ENCODE results near the gene PRKCE.
A peak's percentile ranks its signal among the peaks of the same experiment; 100 is the strongest.

The PRKCE gene

DNA sequence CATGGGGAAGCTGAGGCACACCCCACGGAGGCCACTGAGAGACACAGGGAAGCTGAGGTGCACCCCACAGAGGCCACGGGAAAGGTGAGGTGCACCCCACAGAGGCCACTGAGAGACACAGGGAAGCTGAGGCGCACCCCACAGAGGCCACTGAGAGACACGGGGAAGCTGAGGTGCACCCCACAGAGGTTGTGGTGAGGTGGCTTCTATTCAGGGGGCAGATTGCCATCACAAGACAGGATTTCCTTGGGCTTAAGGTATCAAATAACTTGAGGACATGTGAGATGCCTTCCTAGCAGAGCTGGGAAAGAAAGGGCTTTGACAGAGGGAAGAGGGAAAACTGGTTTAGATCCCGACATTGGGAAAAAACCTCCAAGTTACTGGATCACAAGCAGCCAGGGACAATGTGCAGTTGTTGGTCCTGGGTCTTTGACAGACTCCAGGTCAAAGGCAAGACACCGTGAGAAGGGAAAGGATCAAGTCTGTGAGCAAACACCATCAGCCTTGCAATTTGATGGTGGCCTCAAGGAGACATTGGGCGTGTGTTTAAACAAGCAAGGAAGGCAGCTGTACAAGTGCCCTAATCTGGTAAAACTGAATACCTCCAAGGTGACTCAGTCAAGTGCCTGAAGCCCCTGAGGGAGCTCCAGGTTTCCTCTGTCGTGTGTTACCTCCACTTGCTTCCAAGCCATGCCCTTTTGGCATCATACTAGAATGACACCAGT, 512.5 kb downstream of the PRKCE start:
- DNase-seq, result peak; percentile 24

DNA sequence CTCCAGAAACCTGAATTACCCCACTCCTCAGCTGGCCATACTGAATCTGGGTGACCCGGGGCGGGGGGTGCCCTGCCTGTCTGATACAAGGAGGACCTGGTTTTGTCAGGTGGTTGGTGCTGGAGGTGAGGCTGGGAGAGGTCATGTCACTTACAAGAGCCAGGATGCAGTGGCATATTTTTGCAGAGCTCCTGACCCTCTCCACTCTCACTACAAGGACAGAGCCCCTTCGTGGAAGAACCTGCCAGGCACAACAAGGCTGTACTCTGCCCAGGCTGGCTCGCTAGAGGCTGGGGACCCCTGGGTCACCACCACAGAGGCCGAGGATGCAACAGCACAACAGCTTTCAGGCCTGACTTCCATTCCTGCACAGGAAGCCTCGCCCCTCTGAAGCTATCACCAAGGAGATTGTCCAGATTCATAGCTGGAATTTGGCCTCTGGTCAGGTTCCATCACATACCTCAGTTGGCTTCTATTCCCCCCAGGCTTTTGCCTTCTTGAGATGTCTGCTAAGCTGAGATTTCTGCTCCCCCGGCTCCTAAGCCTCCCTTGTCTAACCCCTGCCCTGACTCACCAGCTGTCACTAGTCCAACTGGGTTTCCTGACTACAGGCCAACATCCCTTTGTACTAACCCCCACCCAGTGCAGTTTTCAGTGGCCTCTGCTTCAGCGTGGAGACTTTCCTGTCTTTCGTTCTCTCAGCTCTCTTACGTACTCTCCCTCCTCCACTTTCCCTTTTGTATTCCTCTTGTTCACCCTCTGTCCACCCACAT, 513.2 kb downstream of the PRKCE start:
- DNase-seq, result peak; percentile 44

DNA sequence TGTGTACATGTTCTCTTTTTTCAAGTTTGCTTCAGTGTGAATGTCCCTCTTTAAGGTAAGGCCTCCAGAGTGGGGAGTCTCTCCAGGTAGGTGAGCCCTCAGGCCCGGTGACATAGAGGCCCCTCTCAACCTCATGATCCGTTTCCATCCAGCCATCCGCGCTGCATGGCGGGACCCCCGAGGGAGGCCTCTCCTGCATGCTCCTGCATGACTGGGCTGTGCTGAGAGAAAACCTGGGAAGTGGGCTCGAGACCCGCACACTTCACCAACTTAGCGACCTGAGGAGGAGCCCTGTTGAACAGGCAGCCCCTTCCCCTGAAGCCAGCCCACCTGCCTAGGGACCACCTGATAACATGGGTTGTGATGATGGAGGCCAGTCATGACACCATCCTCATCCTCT, 514.4 kb downstream of the PRKCE start:
- no peak for DNase-seq

DNA sequence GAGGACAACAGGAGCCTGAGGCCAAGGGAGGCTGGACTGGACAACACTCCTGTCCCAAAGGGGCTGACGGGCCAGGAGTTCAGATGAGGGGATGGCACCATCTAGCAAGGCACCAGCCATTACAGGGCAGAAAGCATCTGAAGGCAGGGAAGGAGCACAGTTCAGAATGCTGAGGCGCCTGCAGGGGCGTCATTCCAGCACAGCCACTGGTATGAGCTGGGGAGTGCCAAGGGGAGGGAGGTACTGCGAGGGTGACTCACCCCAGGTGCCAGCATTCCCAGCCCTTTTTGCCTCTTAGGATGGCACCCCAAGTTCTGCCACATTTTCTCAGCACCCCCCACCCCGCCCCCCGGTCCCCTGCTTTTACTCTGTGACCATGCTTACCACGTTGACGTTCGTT, 515.9 kb downstream of the PRKCE start:
- DNase-seq, result no peak

DNA sequence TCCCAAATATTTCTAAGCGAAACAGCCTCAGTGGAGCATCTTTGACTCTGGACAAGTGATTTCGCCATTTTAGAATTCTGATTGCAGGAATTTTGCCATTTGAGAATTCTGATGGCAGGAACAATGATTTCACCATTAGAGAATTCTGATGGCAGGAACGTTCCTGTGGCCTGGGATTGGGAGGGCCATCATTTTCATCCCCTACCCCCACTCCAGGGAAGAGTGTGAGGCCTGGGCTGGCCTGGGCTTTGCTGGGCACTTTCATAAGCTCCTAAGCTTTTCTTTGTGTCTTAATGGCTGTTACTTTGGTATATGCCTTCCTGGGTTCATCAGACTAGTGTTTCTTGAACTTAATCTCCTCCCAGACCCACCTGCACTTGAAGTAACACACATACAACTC, 516.4 kb downstream of the PRKCE start:
- no peak for DNase-seq

DNA sequence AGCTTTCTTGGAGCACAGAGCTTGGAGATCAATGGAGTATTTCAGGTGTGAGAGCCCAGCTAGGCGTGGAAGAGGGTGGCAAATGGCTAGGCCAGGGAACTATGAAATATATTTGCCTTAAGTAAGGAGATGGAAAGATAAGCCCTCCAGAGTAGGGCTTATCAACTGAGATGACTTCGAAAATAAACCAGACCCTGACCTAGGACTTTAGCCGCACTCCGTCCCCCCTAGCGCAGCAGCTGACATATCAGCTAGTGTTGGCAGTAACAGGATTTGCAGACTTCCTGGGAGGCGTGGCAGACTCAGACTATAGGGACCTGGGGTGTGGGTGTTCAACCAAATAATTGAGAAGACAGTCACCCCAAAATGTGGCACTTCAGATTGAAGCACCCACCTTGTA, 518.0 kb downstream of the PRKCE start:
- DNase-seq, result no peak

DNA sequence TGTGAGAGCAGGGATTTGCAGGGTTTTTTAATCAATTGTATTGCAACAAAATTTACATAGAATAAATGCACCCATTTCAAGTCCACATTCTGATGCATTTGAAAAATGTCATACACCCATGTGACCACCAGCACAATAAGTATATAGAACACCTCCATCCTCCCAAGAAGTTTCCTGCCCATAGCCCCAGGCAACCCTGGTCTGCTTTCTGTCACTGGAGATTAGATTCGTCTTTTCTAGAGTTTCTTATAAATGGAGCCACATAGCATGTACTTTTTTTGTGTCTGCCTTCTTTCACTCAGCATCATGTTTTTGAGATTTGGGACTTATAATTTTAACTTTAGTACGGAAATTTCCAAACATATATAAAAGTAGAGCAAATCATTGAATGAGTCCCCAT, 518.6 kb downstream of the PRKCE start:
- no peak for DNase-seq

DNA sequence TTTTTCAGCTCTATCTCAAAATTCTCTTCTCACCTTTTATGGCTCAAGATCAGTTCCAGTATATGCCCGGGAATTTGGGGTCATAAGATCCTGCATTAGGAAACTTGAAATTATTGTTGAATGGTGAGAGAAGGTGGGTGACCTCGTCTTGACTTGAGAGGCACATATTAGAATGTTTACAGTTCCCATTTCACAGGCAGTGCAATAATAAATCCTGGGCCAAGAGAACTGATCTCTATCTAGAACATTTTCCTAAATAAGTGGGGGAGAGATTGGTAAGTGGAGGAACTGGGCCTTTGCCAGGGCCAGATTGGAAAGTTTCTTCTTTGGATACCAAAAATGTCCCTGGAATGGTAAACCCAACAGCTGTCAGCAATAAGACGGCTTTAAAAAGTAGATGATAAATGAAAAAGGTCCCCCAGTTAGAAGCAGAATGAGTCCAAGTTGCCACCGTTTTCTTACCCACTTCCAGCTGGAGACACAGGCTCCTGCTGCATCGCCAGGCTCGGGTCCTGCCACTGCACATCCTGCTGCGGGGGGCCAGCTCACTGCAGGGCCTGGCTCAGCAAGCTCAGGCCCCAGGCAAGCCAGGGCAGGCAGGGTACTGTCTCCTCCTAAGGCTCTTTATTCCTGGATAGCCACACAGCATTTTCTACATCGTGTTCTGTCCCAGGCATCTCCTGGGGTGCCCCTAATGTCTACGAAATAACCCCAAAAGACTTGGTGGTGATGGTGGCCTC, 519.3 kb downstream of the PRKCE start:
- DNase-seq, result no peak

DNA sequence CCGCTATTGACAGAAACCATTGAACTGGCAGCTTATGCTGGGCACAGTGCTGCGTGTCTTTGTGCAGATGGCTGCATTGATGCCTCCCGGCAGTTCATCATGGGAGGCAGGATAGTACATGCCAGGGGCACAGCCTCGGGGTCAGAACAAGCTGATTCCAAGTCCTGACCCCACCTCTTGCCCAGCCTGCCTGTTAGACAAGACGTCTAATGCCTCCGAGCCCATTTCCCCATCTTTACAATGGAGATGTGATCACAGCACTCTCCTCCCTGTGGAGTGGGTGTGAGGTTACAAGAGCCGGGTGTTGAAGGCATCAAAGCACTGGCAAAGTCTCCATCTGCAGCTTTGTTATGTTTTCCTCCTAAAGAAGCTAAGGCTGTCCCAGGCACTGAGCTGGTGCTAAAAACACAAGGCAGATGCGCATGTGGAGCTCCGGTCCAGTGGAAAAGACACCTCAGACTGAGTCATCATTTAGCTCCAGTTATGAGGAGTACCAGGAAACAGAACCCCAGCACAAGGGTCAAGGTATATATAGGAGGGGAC, 520.0 kb downstream of the PRKCE start:
- no peak for DNase-seq

DNA sequence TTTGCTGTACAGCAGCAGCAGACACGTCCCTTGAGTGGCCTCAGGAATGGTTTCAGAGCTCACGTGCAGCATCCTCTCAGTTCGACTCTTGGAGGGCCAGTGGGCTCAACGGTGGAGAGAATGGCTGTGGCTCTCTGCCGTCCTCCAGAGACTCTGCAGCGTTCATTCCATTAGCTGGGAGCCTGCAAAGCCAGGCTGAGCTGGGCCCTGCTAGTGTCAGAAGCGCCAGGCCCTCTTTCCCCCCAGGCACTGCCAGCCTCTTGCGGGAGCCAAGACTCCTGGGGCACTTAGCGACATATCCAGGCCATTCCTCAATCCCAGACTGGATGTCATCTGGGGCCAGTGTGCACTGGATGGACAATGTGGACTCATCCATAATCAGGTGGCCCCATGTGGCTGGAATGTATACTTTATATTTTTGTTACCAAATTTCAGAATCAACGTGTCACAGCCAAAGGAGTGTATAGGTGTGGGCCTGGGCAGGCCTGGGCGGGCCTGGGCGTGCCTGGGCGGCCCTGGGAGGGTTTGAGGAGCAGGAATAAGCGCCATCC, 520.6 kb downstream of the PRKCE start:
- peak; percentile 25 for DNase-seq

DNA sequence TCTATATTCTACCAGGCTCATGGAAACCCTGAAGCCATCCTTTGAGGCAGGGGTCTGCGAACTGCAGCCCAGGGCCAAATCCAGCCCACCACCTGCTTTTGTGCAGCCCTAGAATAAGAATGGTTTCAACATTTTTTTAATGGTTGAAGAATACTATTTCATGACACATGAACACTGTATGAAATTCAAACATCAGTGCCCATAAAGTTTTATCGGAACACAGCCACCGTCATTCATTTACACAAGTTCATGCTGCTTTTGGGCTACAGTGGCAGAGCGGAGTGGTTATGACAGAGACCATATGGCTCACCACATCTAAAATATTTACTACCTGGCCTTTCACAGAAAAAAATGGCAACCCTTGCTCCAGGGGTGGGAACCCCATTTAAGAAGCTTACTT, 521.6 kb downstream of the PRKCE start:
- DNase-seq, result no peak

DNA sequence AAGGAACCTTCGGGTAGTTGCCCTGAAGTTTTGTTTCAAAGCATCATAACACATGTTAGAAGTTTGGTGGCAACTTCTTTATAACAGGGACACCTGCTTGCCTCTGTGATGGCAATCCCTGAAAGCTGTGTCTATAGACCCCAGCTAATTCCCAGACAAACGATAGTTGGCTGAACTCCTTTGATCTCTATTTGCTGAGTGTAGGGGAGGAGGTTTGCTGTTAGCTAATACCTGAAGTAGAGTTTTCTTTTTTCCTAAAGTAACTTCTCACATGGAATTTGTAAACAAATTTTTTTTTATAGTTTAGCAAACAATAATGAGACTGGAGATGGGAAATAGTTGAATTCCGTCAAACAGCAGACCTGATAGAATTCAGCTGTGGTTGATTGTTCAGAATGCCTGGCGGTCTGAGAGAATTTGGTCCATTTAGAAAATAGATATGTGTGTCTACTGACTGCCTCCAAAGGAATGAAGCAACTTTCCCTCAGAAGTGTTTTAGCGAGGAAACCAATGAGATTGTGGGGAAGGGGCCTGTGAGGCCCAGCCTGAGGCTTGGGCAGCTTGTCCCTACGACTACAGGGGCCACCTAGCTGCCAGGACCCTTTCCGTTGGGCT, 522.3 kb downstream of the PRKCE start:
- no peak for DNase-seq

DNA sequence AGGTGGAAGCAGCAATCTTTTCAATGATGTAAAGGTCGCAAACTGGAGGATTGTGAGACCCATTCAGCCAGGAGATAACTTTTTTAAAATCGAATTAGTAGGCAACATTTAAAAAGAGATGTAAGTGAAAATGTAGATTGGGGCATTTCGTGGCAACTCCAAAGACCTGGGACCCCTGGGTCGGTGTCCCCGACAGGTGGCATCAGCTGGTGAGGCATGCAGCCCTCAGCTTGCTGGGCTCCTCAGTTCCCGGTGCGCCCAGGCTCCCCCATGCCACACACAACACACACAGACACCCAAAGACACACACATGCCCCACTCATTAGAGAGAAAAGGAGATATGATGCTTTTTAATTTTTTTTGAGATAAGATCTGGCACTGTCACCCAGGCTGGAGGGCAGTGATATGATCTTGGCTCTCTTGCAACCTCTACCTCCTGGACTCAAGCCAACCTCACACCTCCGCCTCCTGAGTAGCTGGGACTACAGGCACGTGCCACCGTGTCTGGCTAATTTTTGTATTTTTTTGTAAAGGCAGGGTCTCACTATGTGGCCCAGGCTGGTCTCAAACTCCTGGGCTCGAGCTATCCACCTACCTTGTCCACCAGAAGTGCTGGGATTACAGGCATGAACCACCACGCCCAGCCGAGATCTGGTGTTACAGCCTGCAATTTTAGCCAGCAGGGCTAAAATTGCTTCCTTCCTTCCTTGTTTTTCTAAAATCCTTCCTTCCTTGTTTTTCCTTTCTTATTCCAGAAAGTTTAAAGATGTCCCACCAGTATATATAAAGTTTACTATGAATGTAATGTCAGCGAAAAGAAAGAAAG, 523.1 kb downstream of the PRKCE start:
- no peak for DNase-seq

DNA sequence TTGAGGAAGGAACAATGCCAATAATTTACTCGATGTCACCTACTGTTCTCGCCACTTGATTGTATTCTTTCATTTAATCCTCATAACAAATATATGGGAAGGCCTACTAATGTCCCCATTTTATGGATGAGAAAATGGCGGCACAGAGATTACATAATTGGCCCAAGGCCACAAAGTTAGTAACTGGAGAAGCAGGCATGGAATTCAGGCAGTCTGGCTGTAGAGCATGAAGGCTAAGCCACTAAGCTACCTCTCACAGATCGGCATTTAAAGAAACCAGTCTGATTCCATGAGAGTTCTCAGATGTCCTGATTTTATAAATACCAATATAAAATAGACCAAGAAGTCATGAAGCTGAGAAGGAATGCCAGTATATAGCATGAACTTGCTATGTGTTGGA, 523.9 kb downstream of the PRKCE start:
- no peak for DNase-seq

DNA sequence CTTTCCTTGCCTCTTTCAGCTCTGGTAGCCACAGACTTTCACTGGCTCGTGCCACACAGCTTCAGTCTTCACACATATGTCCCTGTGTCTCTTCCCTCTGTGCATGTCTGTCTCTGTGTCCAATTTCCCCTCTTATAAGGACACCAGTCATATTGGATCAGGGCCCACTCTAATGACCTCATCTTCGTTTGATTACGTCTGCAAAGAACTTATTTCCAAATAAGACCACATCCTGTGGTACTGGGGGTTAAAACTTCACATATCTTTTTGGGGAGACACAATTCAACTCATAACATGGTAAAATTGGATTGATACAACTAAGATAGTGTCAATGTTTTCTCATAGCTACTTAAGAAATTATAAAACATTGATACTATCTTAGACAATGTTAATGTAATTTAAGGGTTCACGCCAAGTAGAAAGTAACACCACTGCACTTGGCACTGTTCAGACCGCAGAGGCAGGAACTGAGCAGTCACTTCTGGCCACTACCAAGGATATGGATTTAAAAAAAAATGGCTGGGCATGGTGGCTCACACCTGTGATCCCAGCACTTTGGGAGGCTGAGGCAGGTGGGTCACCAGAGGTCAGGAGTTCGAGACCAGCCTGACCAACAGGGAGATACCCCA, 526.1 kb downstream of the PRKCE start:
- no peak for DNase-seq

DNA sequence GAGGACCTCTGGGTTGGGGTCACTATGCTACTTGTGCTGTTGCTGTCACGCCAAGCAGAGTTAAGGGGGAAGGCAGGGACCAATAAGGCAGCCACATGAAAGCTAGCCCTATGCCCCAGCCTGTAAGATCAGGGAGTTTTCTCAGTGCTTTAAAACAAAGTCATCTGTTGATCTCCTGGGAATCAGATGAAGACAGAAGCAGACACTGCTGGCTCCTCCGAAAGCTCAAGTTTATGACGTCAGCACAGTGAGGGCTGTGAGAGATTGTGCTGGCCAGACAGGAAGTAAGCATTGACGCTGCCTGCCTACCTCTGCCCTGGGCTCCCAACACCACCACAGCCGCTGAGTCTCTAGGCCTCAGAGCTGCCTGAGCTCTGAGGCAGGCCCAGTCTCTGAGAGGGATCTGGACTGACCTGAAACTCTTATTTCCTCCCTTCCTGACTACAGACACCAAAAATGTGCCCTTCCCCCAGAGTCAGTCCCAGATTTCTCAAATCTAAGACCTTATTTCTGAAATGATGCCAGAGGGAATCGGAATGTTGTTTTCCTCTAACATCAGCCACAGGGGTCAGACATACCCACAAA, 527.7 kb downstream of the PRKCE start:
- peak; percentile 75 for DNase-seq

DNA sequence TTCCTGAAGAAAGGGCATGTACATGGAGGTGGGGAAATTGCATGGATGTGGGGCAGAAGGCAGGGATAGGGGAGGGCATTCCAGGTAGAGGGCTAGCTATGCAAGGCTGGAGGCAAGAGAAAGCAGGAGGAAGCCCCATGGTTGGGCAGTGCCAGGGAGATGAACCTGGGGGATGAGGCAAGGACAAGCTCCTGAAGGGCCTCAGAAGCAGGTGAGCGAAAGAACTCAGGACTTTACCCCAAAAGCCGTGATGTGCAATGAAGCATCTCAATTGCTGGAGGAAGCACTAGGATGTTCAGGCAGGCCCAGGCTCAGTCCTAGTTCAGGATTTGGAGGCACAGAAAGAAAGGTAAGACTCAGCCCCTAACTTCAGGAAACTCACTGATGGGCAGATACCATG, 528.7 kb downstream of the PRKCE start:
- DNase-seq, result peak; percentile 55

DNA sequence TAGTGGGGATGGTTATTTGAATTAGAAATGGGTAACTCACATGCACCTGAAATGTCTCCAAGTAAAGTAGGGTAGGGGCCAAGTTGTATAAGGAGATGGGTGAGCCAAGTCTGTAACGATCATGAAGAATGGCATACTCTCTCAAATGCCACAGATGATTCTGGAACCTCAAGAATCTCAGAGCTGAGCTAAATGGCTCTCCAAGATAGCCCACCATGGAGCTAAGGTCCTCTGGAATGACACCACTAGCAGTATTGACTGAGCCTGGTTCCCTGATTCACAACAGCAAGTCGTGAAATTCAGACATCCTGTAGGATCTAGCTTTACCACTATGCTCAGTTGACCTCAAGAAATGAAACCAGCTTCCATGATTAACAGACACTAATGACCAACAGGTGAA, 529.8 kb downstream of the PRKCE start:
- peak; percentile 5 for DNase-seq

DNA sequence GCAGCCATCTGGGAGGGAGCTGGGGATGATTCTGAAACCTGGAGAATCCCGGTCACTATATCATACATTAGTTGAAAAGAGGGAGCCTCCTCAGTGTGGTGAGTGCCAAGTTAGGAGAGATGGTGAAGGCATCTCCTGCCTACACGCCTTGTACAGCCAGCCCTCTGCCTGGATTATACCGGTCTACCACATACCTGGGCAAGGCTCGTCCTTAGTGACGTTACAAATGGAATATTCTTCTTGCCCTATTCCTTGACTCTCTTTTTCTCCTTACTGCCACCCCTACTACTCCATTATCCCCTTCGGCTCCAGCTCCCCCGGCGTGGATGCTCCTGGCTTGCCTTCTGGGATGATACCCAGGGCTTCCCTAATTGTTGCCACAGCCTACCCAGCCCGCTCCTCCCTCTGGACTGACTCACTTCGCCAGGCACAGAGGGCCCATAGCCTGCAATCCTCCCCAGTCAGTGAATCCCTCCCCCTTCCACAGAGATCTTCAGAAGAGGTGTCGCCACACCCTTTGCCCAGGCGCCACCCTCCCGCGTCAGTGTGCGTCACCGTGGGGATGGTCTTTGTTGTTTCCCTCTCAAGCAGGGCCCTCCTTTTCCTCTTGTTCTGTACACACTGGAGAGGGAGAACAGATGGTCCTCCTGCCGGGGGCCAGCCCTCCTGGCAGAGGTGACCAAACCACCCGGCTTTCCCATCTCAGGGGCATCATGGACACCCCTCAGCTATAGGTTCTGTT, 530.5 kb downstream of the PRKCE start:
- peak; percentile 47 for DNase-seq

DNA sequence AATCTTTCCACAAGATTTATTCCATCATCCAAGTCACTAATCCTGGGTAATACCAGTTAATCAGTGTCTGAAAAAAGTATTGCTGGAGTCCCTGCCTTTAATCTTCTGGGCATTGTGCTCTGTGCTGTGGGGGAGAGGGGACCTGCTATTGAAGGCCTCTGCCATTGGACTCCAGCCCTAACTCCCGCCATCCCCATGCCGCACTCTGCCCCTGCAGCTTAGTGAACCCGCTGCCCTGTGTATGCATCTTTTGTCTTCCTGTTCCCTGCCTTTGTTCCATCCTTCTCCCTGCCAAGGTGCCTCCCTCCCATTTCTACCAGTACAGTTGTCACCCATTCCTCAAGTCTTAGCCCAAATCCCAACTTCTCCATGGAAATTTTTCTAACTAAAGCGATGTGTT, 532.0 kb downstream of the PRKCE start:
- DNase-seq, result peak; percentile 10
